HepG2 (cell line): ENCODE results near the gene ZRANB2. TPM values are rescaled to one million over a fixed set of nuclear protein-coding genes. Genes with fewer than 3 reads are reported as not detected.

ENCODE experiments used
- ATAC-seq: fragments of 200-7000 bp; cut with Tn5 transposase; 3 replicates; pipeline ENCODE4 v1.9.1; 2020; ENCODE audit warnings: mild to moderate bottlenecking, moderate library complexity
- BruUV-seq: library from RNA; stranded (reverse); fragments of 400-500 nt; replicated peaks from 2 replicates; lab custom pipeline; 2021; lab: Mats Ljungman, UMichigan
- CTCF ChIA-PET: fragments of 300-600 bp; formaldehyde crosslinking; extraction: SDS; loops from one replicate; lab custom pipeline; 2021; ENCODE audit warnings: low total read pairs, inconsistent platforms, low intra/inter-chr PET ratio; lab: Yijun Ruan, JAX
- POLR2A ChIA-PET: fragments of 350-600 bp; sonication (Branson Sonifier 250); formaldehyde crosslinking; loops from one replicate; lab custom pipeline; 2020; ENCODE audit warnings: antibody characterized with exemption, inconsistent platforms; lab: Yijun Ruan, JAX
- DNase-seq: peaks from one replicate; pipeline ENCODE4 v3.0.0-alpha.2; 2015; ENCODE audit warnings: low spot score
- FAIRE-seq: peaks from 3 replicates; lab custom pipeline; 2011; peaks lifted over from hg19 to GRCh38; lab: Jason Lieb, UNC
- H2AFZ ChIP-seq: one replicate; pipeline ENCODE4 v1.6.1; 2011; ENCODE audit warnings: low read length, inconsistent platforms
- H3K27ac ChIP-seq: fragments of 300-600 bp; 3 replicates; pipeline ENCODE4 v1.8.0; 2011; ENCODE audit warnings: mixed run types, mild to moderate bottlenecking, mixed read lengths, low read length, inconsistent platforms; ENCODE audit not compliant: insufficient read depth; ENCODE audit errors: extremely low read length
- H3K27me3 ChIP-seq, 2 experiments: fragments of 200-600 bp in 1 of 2; 2 replicates in 1 of 2; 3 replicates in 1 of 2; pipeline versions ENCODE4 v1.6.0 to v1.8.0; 2011; ENCODE audit warnings: low read length in 2 of 2, mild to moderate bottlenecking in 2 of 2, moderate library complexity in 2 of 2, inconsistent platforms in 1 of 2; ENCODE audit not compliant: insufficient read depth in 2 of 2, control insufficient read depth in 1 of 2
- H3K36me3 ChIP-seq, 2 experiments: fragments of 200-600 bp in 1 of 2; replicated peaks in 1 of 2; 2 replicates in 1 of 2; 3 replicates in 1 of 2; pipeline versions ENCODE4 v1.5.1 to v1.8.0; 2011; ENCODE audit warnings: low read length in 2 of 2, inconsistent platforms in 1 of 2; ENCODE audit not compliant: insufficient read depth in 2 of 2, control insufficient read depth in 1 of 2
- H3K4me1 ChIP-seq: 2 replicates; pipeline ENCODE4 v1.5.1; 2012; ENCODE audit warnings: low read length, inconsistent platforms; ENCODE audit not compliant: insufficient read depth
- H3K4me2 ChIP-seq: 2 replicates; pipeline ENCODE4 v1.6.0; 2011; ENCODE audit warnings: low read depth, low read length, inconsistent platforms
- H3K4me3 ChIP-seq, 3 experiments: fragments of 200-600 bp in 1 of 3; sonication (generic), shearing (Covaris generic) in 1 of 3; replicated peaks in 1 of 3; 2 replicates each; pipeline ENCODE4 v1.5.1; 2011 to 2016; ENCODE audit warnings: low read length in 3 of 3, inconsistent platforms in 2 of 3, low read depth in 2 of 3, mild to moderate bottlenecking in 2 of 3, control low read depth in 1 of 3, mixed read lengths in 1 of 3; ENCODE audit not compliant: insufficient read depth in 1 of 3
- H3K79me2 ChIP-seq: one replicate; pipeline ENCODE4 v1.6.1; 2011; ENCODE audit warnings: low read length, inconsistent platforms; ENCODE audit not compliant: insufficient read depth
- H3K9ac ChIP-seq: 2 replicates; pipeline ENCODE4 v1.6.0; 2011; ENCODE audit warnings: mild to moderate bottlenecking, low read depth, low read length, inconsistent platforms; ENCODE audit not compliant: insufficient read depth
- H3K9me3 ChIP-seq: 2 replicates; pipeline ENCODE4 v1.5.1; 2012; ENCODE audit warnings: mild to moderate bottlenecking, low read length
- H4K20me1 ChIP-seq: 2 replicates; pipeline ENCODE4 v1.6.0; 2011; ENCODE audit warnings: inconsistent platforms, mild to moderate bottlenecking, low read length, moderate library complexity; ENCODE audit not compliant: insufficient read depth
- KDM2A ChIP-seq: sonication (generic); formaldehyde crosslinking; IDR thresholded peaks from 2 replicates; pipeline ENCODE4 v1.4.0; 2020; ENCODE audit warnings: low read depth, missing genetic modification reagents, borderline replicate concordance
- SKI ChIP-seq: fragments of 450-650 bp; IDR thresholded peaks from one replicate; pipeline ENCODE4 v1.6.1; 2018; ENCODE audit warnings: mild to moderate bottlenecking; ENCODE audit not compliant: partially characterized antibody
- WIZ ChIP-seq: sonication (generic); formaldehyde crosslinking; IDR thresholded peaks from 2 replicates; pipeline ENCODE4 v1.5.1; 2020; ENCODE audit warnings: mild to moderate bottlenecking, missing genetic modification reagents
- ZNF142 ChIP-seq: sonication (generic); formaldehyde crosslinking; IDR thresholded peaks from 2 replicates; pipeline ENCODE4 v1.4.0; 2020; ENCODE audit warnings: missing genetic modification reagents
- WGBS: methylation state at CpG from one replicate; pipeline ENCODE4 v1.1.6; 2017; ENCODE audit warnings: low lambda C conversion rate; 5-methylcytosine and 5-hydroxymethylcytosine counted together
- in situ Hi-C: cut with HindIII; loops from 2 replicates; pipeline ENCODE4 v1.10.0; 2017; ENCODE audit warnings: low pct_unique_long_range_greater_than_20kb; ENCODE audit not compliant: extremely low pct_ligation_motif_present
- intact Hi-C: fragments of 100-400 bp; cut with micrococcal nuclease; formaldehyde crosslinking; loops from one replicate; pipeline ENCODE4 v1.10.0; 2022; ENCODE audit not compliant: unreplicated experiment
- polyA plus RNA-seq, 8 experiments: library from polyadenylated mRNA; depleted of rRNA in 3 of 8; stranded (reverse) in 7 of 8; unstranded in 1 of 8; fragments of >200 nt; fragmentation: Illumina TruSeq in 4 of 8; extraction: Trizol in 4 of 8; gene quantifications; 2 replicates each; pipeline versions ENCODE4 v1.2.1 to v1.2.3, GENCODE V29; 2011 to 2016; ENCODE audit warnings: low read depth in 4 of 8, missing spikeins in 1 of 8, mixed read lengths in 1 of 8; ENCODE audit not compliant: insufficient read depth in 1 of 8
- total RNA-seq, 5 experiments: library from RNA; depleted of rRNA; stranded (reverse); fragments of >200 nt; fragmentation: Illumina TruSeq; extraction: Trizol; gene quantifications; 2 replicates each; pipeline ENCODE4 v1.2.3, GENCODE V29; 2016; ENCODE audit warnings: low read depth in 1 of 5
- TF ChIP-seq, protein P1 (sequence below), 2 experiments: fragments of 450-650 bp in 1 of 2; sonication (generic) in 1 of 2; formaldehyde crosslinking in 1 of 2; IDR thresholded peaks; 2 replicates each; pipeline versions ENCODE4 v1.6.1 to v1.8.0; 2016 to 2022; ENCODE audit warnings: antibody characterized with exemption in 1 of 2, mild to moderate bottlenecking in 1 of 2, missing genetic modification reagents in 1 of 2

Gene ZRANB2
- total and polyA plus RNA-seq, 2 of the 13 experiments (the other 11 are each of a cell fraction or from before 2014, with no cell fraction given), result 43.0 to 45.4 TPM

DNA sequence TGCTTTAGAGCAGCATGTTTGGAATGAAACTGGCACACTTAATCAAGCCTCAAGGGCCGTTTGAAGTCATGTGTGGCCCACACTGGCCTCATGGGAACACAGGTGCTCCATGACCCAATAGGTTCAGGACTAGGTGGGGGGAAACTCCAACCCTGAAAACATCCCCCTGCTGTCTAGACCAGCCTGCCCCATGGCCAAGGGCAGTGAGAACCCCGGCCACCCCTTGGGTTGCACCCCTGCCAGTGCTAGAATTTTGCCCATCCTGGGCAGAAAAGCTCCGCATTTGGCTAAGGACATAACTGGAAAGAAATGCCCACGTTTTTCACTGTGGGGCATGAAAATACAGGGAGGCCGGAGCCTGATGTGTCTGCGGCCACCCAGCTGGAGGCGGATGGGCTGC, 27.1 kb downstream of the ZRANB2 start (continued):
- TF ChIP-seq, protein P1, sequence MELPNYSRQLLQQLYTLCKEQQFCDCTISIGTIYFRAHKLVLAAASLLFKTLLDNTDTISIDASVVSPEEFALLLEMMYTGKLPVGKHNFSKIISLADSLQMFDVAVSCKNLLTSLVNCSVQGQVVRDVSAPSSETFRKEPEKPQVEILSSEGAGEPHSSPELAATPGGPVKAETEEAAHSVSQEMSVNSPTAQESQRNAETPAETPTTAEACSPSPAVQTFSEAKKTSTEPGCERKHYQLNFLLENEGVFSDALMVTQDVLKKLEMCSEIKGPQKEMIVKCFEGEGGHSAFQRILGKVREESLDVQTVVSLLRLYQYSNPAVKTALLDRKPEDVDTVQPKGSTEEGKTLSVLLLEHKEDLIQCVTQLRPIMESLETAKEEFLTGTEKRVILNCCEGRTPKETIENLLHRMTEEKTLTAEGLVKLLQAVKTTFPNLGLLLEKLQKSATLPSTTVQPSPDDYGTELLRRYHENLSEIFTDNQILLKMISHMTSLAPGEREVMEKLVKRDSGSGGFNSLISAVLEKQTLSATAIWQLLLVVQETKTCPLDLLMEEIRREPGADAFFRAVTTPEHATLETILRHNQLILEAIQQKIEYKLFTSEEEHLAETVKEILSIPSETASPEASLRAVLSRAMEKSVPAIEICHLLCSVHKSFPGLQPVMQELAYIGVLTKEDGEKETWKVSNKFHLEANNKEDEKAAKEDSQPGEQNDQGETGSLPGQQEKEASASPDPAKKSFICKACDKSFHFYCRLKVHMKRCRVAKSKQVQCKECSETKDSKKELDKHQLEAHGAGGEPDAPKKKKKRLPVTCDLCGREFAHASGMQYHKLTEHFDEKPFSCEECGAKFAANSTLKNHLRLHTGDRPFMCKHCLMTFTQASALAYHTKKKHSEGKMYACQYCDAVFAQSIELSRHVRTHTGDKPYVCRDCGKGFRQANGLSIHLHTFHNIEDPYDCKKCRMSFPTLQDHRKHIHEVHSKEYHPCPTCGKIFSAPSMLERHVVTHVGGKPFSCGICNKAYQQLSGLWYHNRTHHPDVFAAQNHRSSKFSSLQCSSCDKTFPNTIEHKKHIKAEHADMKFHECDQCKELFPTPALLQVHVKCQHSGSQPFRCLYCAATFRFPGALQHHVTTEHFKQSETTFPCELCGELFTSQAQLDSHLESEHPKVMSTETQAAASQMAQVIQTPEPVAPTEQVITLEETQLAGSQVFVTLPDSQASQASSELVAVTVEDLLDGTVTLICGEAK (IDR thresholded peaks at IDR 0.05), result no peak
- TF ChIP-seq, protein P1 (CRISPR knock-in tag; IDR thresholded peaks at IDR 0.05), result no peak
- no peak for TF ChIP-seq SKI
- TF ChIP-seq KDM2A (CRISPR knock-in tag), result no peak

GRCh38 chr1:71053146-71053545, 27.7 kb downstream of the ZRANB2 start:
- no peak for DNase-seq
- POLR2A ChIA-PET, result no interaction called here
- Histone ChIP-seq H3K36me3 (no peaks in the 10 kb centered on the region), H2AFZ (no peak overlapping the region), H3K9me3 (no peaks in the 10 kb centered on the region), H3K4me3 (no peak overlapping the region), H3K9ac (no peak overlapping the region), H3K4me2 (no peak overlapping the region), H3K79me2 (no peaks in the 10 kb centered on the region), H3K4me1 (peaks cover 1% of the 10 kb centered on the region; the same call in 1 of the 2 replicates), H3K27me3 (peaks cover 0 to 3% of the 10 kb centered on the region in 2 experiments; a peak in 3 of 5 replicates), H3K27ac (no peak overlapping the region), H4K20me1 (no peaks in the 10 kb centered on the region)
- CTCF ChIA-PET, result no interaction called here
- intact Hi-C loops (no loop called here), in situ Hi-C loops (no loop called here)
- no peak for ATAC-seq
- no peak for FAIRE-seq
- WGBS, result 50% methylated on average over 1 of the region's 1 CpG
- no TSS peak for BruUV-seq
- no peak for TF ChIP-seq WIZ (CRISPR knock-in tag)
- TF ChIP-seq ZNF142 (CRISPR knock-in tag), result no peak
